Left renal pelvis (tissue), 4 donors: ENCODE measurements around the gene TTC21A. TPM values are rescaled to one million over a fixed set of nuclear protein-coding genes. Genes with fewer than 3 reads are reported as not detected.

Source experiments
- polyA plus RNA-seq, 4 donors: library from polyadenylated mRNA; unstranded; fragments of 120-200 nt; gene quantifications; one replicate each; pipeline ENCODE4 v1.2.1, GENCODE V29; 2013; ENCODE audit not compliant: insufficient read length in 4 of 4

The TTC21A gene
- polyA plus RNA-seq, 4 donors: 6.2 to 15.9 (median 9.2) TPM

Other genes starting within 250 kb of the TTC21A start
- 1 to 10 TPM in 3 of 4 donors, under 1 TPM in 1; 0.93 to 1.4 (median 1.4) TPM for gene SCN11A, start 55.7 kb upstream of the TTC21A start, polyA plus RNA-seq
- gene WDR48, start 55.7 kb upstream of the TTC21A start, polyA plus RNA-seq: 100 to 1,000 TPM in 1 of 4 donors, 10 to 100 TPM in 3; 70.3 to 112 (median 93.5) TPM
- 10 to 100 TPM; 53.4 to 75.8 (median 58.7) TPM for gene GORASP1, start 53 bp upstream of the TTC21A start, polyA plus RNA-seq
- gene CSRNP1, start 45.9 kb downstream of the TTC21A start, polyA plus RNA-seq: 10 to 100 TPM in 2 of 4 donors, 1 to 10 TPM in 2; 8.0 to 58.5 (median 10.3) TPM
- under 1 TPM; 0.07 to 0.20 (median 0.08) TPM for gene XIRP1, start 84.9 kb downstream of the TTC21A start, polyA plus RNA-seq
- 1 to 10 TPM; 1.7 to 6.1 (median 4.5) TPM for gene CX3CR1, start 172.4 kb downstream of the TTC21A start, polyA plus RNA-seq
- gene CCR8, start 222.0 kb downstream of the TTC21A start, polyA plus RNA-seq: not detected